ENCODE measurements around the gene ZNF132. TPM values are rescaled to one million over a fixed set of nuclear protein-coding genes. Genes with fewer than 3 reads are reported as not detected.
A peak's percentile ranks its signal among the peaks of the same experiment; 100 is the strongest.
"Not testable (repeated sequence)": the region's sequence is repeated elsewhere in the genome, so short reads cannot be mapped to it uniquely, and the experiment has no call there.

The ZNF132 gene
- total and polyA plus RNA-seq, 5 donors from 2014 or later = 0.76 to 2.0 (median 0.96) TPM

DNA sequence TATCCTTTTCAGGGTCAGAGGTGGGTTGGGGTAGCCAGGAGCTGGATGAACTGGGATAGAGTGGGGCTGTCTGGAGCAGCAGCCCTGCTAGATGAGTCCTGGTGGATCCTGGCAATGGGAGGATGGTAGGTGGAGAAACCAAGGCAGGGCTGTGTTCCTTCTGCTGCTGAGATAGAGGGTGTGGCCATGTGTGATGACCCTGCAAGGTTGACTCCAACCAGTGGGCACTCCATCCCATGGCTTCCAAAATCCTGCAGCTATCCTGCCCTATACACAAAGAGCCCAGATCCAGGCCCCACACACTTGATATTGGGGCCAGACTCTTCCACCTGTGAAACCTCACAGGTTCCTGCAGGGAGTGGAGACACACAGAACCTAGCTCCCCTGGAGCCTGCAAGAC is 33.8 kb upstream of the ZNF132 start:
- Mint-ChIP-seq H3K27ac (no peak overlapping the region), H3K27me3 (no peaks in the 10 kb centered on the region), H3K4me1 (peaks cover 6 to 32% (median 7%) of the 10 kb centered on the region in 4 donors), H3K9me3 (no peaks in the 10 kb centered on the region), H3K4me3 (peak overlapping the region in 2 of 4 donors; percentile 76 to 98), H3K36me3 (peaks cover 5% of the 10 kb centered on the region)
- DNase-seq (no peak), ATAC-seq (ENCODE audit: low read depth in 2 of 2) (no peak)
- Histone ChIP-seq H3K9me3 (ENCODE audit: control insufficient read depth in 2 of 2, low read length in 2 of 2) (no peaks in the 10 kb centered on the region), H3K27me3 (ENCODE audit: control insufficient read depth, insufficient read depth, low read length) (no peaks in the 10 kb centered on the region), H3K36me3 (ENCODE audit: control insufficient read depth, insufficient read depth, low read length) (peaks cover 16% of the 10 kb centered on the region), H3K4me3 (ENCODE audit: low read depth, low read length) (no peak overlapping the region), H3K4me1 (ENCODE audit: control insufficient read depth, insufficient read depth, low read length, poor library complexity, severe bottlenecking) (peaks cover 21% of the 10 kb centered on the region), H3K27ac (ENCODE audit: insufficient read depth, low read length, poor library complexity, severe bottlenecking) (no peak overlapping the region)

DNA sequence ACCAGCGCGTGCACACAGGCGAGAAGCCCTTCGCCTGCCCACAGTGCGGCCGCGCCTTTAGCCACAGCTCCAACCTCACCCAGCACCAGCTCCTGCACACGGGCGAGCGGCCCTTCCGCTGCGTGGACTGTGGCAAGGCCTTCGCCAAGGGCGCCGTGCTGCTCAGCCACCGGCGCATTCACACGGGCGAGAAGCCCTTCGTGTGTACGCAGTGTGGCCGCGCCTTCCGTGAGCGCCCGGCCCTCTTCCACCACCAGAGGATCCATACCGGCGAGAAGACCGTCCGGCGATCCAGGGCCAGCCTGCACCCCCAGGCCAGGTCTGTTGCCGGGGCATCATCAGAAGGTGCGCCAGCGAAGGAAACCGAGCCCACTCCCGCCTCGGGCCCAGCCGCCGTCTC is 31.8 kb upstream of the ZNF132 start:
- Mint-ChIP-seq H3K27ac (no peak overlapping the region), H3K36me3 (peaks cover 5% of the 10 kb centered on the region), H3K4me1 (peaks cover 6 to 43% (median 11%) of the 10 kb centered on the region in 4 donors), H3K4me3 (peak overlapping the region in 2 of 4 donors; percentile 15 to 69), H3K27me3 (peaks cover 5% of the 10 kb centered on the region), H3K9me3 (no peaks in the 10 kb centered on the region)
- Histone ChIP-seq H3K36me3 (ENCODE audit: control insufficient read depth, insufficient read depth, low read length) (peaks cover 16% of the 10 kb centered on the region), H3K4me3 (ENCODE audit: low read depth, low read length) (no peak overlapping the region), H3K27me3 (ENCODE audit: control insufficient read depth, insufficient read depth, low read length) (no peaks in the 10 kb centered on the region), H3K4me1 (ENCODE audit: control insufficient read depth, insufficient read depth, low read length, poor library complexity, severe bottlenecking) (peaks cover 27% of the 10 kb centered on the region), H3K9me3 (ENCODE audit: control insufficient read depth in 2 of 2, low read length in 2 of 2) (no peaks in the 10 kb centered on the region), H3K27ac (ENCODE audit: insufficient read depth, low read length, poor library complexity, severe bottlenecking) (no peak overlapping the region)
- DNase-seq = no peak
- no peak for ATAC-seq (ENCODE audit: low read depth in 2 of 2)

DNA sequence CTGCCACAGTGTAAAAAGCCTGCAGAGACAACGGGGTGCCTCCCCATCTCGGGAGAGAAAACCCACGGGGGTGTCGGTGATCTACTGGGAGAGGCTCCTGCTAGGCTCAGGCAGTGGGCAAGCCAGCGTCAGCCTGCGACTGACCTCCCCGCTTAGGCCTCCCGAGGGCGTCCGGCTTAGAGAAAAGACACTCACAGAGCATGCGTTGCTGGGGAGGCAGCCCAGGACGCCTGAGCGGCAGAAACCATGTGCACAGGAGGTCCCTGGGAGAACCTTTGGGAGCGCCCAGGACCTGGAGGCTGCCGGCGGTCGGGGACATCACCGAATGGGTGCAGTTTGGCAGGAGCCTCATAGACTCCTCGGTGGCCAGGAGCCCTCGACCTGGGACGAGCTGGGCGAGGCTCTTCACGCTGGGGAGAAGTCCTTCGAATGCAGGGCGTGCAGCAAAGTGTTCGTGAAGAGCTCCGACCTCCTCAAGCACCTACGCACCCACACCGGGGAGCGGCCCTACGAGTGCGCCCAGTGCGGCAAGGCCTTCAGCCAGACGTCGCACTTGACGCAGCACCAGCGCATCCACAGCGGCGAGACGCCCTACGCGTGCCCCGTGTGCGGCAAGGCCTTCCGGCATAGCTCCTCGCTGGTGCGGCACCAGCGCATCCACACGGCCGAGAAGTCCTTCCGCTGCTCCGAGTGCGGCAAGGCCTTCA is 31.0 kb upstream of the ZNF132 start:
- H3K27me3 ChIP-seq (ENCODE audit: control insufficient read depth, insufficient read depth, low read length); H3K9me3 Mint-ChIP-seq; H3K27me3 Mint-ChIP-seq; H3K36me3 Mint-ChIP-seq; H3K27ac Mint-ChIP-seq; ATAC-seq (ENCODE audit: low read depth in 2 of 2); DNase-seq; H3K27ac ChIP-seq (ENCODE audit: insufficient read depth, low read length, poor library complexity, severe bottlenecking); H3K9me3 ChIP-seq (ENCODE audit: control insufficient read depth in 2 of 2, low read length in 2 of 2); H3K4me3 ChIP-seq (ENCODE audit: low read depth, low read length): not testable (repeated sequence)
- peak overlapping the region in 1 of 4 donors; percentile 44 for H3K4me3 Mint-ChIP-seq
- Histone ChIP-seq H3K36me3 (ENCODE audit: control insufficient read depth, insufficient read depth, low read length) (peaks cover 16% of the 10 kb centered on the region), H3K4me1 (ENCODE audit: control insufficient read depth, insufficient read depth, low read length, poor library complexity, severe bottlenecking) (peaks cover 28% of the 10 kb centered on the region)
- peaks cover 4 to 44% (median 11%) of the 10 kb centered on the region in 4 donors for H3K4me1 Mint-ChIP-seq

- Histone ChIP-seq H3K27me3 (ENCODE audit: control insufficient read depth, insufficient read depth, low read length) (peaks cover 2% of the 10 kb centered on the region), H3K4me3 (ENCODE audit: low read depth, low read length) (no peak overlapping the region), H3K27ac (ENCODE audit: insufficient read depth, low read length, poor library complexity, severe bottlenecking) (no peak overlapping the region), H3K36me3 (ENCODE audit: control insufficient read depth, insufficient read depth, low read length) (peaks cover 16% of the 10 kb centered on the region), H3K4me1 (ENCODE audit: control insufficient read depth, insufficient read depth, low read length, poor library complexity, severe bottlenecking) (peaks cover 18% of the 10 kb centered on the region), H3K9me3 (ENCODE audit: control insufficient read depth in 2 of 2, low read length in 2 of 2) (no peaks in the 10 kb centered on the region)
- peak overlapping the region in 3 of 4 donors; percentile 38 to 88 (median 81) for H3K4me3 Mint-ChIP-seq
- no peaks in the 10 kb centered on the region for H3K9me3 Mint-ChIP-seq
- peaks cover 5% of the 10 kb centered on the region for H3K36me3 Mint-ChIP-seq
- H3K27ac Mint-ChIP-seq = peak overlapping the region in 1 of 3 donors; percentile 73
- peaks cover 11% of the 10 kb centered on the region for H3K27me3 Mint-ChIP-seq
- peaks cover 0 to 31% (median 12%) of the 10 kb centered on the region in 4 donors for H3K4me1 Mint-ChIP-seq
- DNase-seq (no peak), ATAC-seq (ENCODE audit: low read depth in 2 of 2) (no peak)
Measured at GRCh38 chr19:58469241-58470013, 29.5 kb upstream of the ZNF132 start.

- peaks cover 2% of the 10 kb centered on the region for H3K27me3 ChIP-seq (ENCODE audit: control insufficient read depth, insufficient read depth, low read length)
- no peak for DNase-seq
- no peak overlapping the region for H3K4me3 ChIP-seq (ENCODE audit: low read depth, low read length)
- H3K36me3 Mint-ChIP-seq = peaks cover 5% of the 10 kb centered on the region
- no peak for ATAC-seq (ENCODE audit: low read depth in 2 of 2)
- no peak overlapping the region for H3K27ac ChIP-seq (ENCODE audit: insufficient read depth, low read length, poor library complexity, severe bottlenecking)
- peaks cover 16% of the 10 kb centered on the region for H3K36me3 ChIP-seq (ENCODE audit: control insufficient read depth, insufficient read depth, low read length)
- H3K9me3 ChIP-seq (ENCODE audit: control insufficient read depth in 2 of 2, low read length in 2 of 2) = no peaks in the 10 kb centered on the region
- H3K4me1 ChIP-seq (ENCODE audit: control insufficient read depth, insufficient read depth, low read length, poor library complexity, severe bottlenecking) = peaks cover 18% of the 10 kb centered on the region
- H3K9me3 Mint-ChIP-seq = no peaks in the 10 kb centered on the region
- peaks cover 11% of the 10 kb centered on the region for H3K27me3 Mint-ChIP-seq
- peak overlapping the region in 2 of 3 donors; percentile 44 to 73 for H3K27ac Mint-ChIP-seq
- peak overlapping the region; percentile 81 to 89 (median 86) for H3K4me3 Mint-ChIP-seq
- H3K4me1 Mint-ChIP-seq = peaks cover 0 to 26% (median 12%) of the 10 kb centered on the region in 4 donors
Measured at GRCh38 chr19:58468216-58468839, 28.4 kb upstream of the ZNF132 start.

GRCh38 chr19:58466760-58467589 is 27.0 kb upstream of the ZNF132 start, which contains the start of gene ZNF324:
ZNF324 (plus strand) TSS chr19:58467080; CDS start chr19:58469186, 2,106 bp downstream.
- Mint-ChIP-seq H3K27ac (peak within 1 kb of the TSS; percentile 75 to 85 (median 83)), H3K36me3 (peaks cover 5% of the 10 kb centered on the region), H3K9me3 (no peaks in the 10 kb centered on the region), H3K4me3 (peak within 1 kb of the TSS; percentile 88 to 95 (median 90)), H3K4me1 (peaks cover 0 to 26% (median 12%) of the 10 kb centered on the region in 4 donors), H3K27me3 (peaks cover 11% of the 10 kb centered on the region)
- Histone ChIP-seq H3K4me3 (ENCODE audit: low read depth, low read length) (peak within 1 kb of the TSS; percentile 71), H3K9me3 (ENCODE audit: control insufficient read depth in 2 of 2, low read length in 2 of 2) (no peaks in the 10 kb centered on the region), H3K36me3 (ENCODE audit: control insufficient read depth, insufficient read depth, low read length) (peaks cover 7% of the 10 kb centered on the region), H3K27ac (ENCODE audit: insufficient read depth, low read length, poor library complexity, severe bottlenecking) (peak within 1 kb of the TSS; percentile 85), H3K4me1 (ENCODE audit: control insufficient read depth, insufficient read depth, low read length, poor library complexity, severe bottlenecking) (peaks cover 18% of the 10 kb centered on the region), H3K27me3 (ENCODE audit: control insufficient read depth, insufficient read depth, low read length) (peaks cover 2% of the 10 kb centered on the region)
- DNase-seq = peak; percentile 96 to 97 (median 97)
- peak; percentile 98 for ATAC-seq (ENCODE audit: low read depth in 2 of 2)
